H9 (cell line): ENCODE results near the gene ARHGEF7. TPM values are rescaled to one million over a fixed set of nuclear protein-coding genes. Genes with fewer than 3 reads are reported as not detected.

Source experiments
- DNase-seq: peaks from one replicate; pipeline ENCODE4 v3.0.0-alpha.2; 2017
- H2AFZ ChIP-seq: one replicate; pipeline ENCODE4 v1.6.1; 2013; ENCODE audit warnings: mild to moderate bottlenecking, low read length, control low read depth, moderate library complexity
- H2AK5ac ChIP-seq: 2 replicates; pipeline ENCODE4 v1.6.1; 2013; ENCODE audit warnings: low read length, control low read depth, mixed read lengths; ENCODE audit not compliant: insufficient read length
- H2BK120ac ChIP-seq: one replicate; pipeline ENCODE4 v1.6.1; 2013; ENCODE audit warnings: low read depth, mild to moderate bottlenecking, low read length, control low read depth, inconsistent platforms; ENCODE audit not compliant: poor library complexity, severe bottlenecking
- H2BK12ac ChIP-seq: 2 replicates; pipeline ENCODE4 v1.6.1; 2013; ENCODE audit warnings: low read length, control low read depth, mixed read lengths, low read depth; ENCODE audit not compliant: insufficient read length
- H2BK15ac ChIP-seq: 2 replicates; pipeline ENCODE4 v1.6.1; 2013; ENCODE audit warnings: low read depth, low read length, control low read depth
- H2BK20ac ChIP-seq: one replicate; pipeline ENCODE4 v1.6.1; 2013; ENCODE audit warnings: low read depth, mild to moderate bottlenecking, low read length, control low read depth, inconsistent platforms; ENCODE audit not compliant: poor library complexity, severe bottlenecking
- H2BK5ac ChIP-seq: 2 replicates; pipeline ENCODE4 v1.6.1; 2013; ENCODE audit warnings: low read length, control low read depth, mixed read lengths; ENCODE audit not compliant: insufficient read length
- H3K14ac ChIP-seq: 2 replicates; pipeline ENCODE4 v1.6.1; 2013; ENCODE audit warnings: low read length, control low read depth; ENCODE audit not compliant: insufficient read depth
- H3K18ac ChIP-seq: 2 replicates; pipeline ENCODE4 v1.6.1; 2013; ENCODE audit warnings: low read depth, mild to moderate bottlenecking, mixed read lengths, low read length, control low read depth; ENCODE audit not compliant: insufficient read length
- H3K23ac ChIP-seq: 2 replicates; pipeline ENCODE4 v1.6.1; 2013; ENCODE audit warnings: low read length, control low read depth, mixed read lengths, low read depth; ENCODE audit not compliant: insufficient read length
- H3K23me2 ChIP-seq: 2 replicates; pipeline ENCODE4 v1.6.1; 2013; ENCODE audit warnings: low read depth, mild to moderate bottlenecking, mixed read lengths, low read length, control low read depth; ENCODE audit not compliant: insufficient read length, poor library complexity, severe bottlenecking
- H3K27ac ChIP-seq: 2 replicates; pipeline ENCODE4 v1.5.1; 2013; ENCODE audit warnings: low read length, control low read depth, mixed read lengths, low read depth; ENCODE audit not compliant: insufficient read length
- H3K27me3 ChIP-seq: 2 replicates; pipeline ENCODE4 v1.6.1; 2013; ENCODE audit warnings: low read length, control low read depth, inconsistent platforms; ENCODE audit not compliant: insufficient read depth
- H3K4ac ChIP-seq: 2 replicates; pipeline ENCODE4 v1.6.1; 2013; ENCODE audit warnings: low read depth, mild to moderate bottlenecking, control low read depth, inconsistent platforms, low read length, moderate library complexity
- H3K4me1 ChIP-seq: 2 replicates; pipeline ENCODE4 v1.6.1; 2013; ENCODE audit warnings: low read length, control low read depth, inconsistent platforms; ENCODE audit not compliant: insufficient read depth
- H3K4me2 ChIP-seq: 2 replicates; pipeline ENCODE4 v1.6.1; 2013; ENCODE audit warnings: low read length, control low read depth, mixed read lengths; ENCODE audit not compliant: insufficient read length, insufficient read depth
- H3K56ac ChIP-seq: 2 replicates; pipeline ENCODE4 v1.6.1; 2013; ENCODE audit warnings: low read depth, mild to moderate bottlenecking, mixed read lengths, low read length, control low read depth; ENCODE audit not compliant: insufficient read length
- H3K79me1 ChIP-seq: 2 replicates; pipeline ENCODE4 v1.6.1; 2013; ENCODE audit warnings: low read depth, mild to moderate bottlenecking, moderate library complexity, low read length, control low read depth, inconsistent platforms; ENCODE audit not compliant: insufficient read depth, poor library complexity, severe bottlenecking
- H3K79me2 ChIP-seq: 2 replicates; pipeline ENCODE4 v1.6.1; 2013; ENCODE audit warnings: low read length, control low read depth, inconsistent platforms; ENCODE audit not compliant: insufficient read depth
- H3K9ac ChIP-seq: 2 replicates; pipeline ENCODE4 v1.6.1; 2013; ENCODE audit warnings: low read length, control low read depth, mixed read lengths; ENCODE audit not compliant: insufficient read length; ENCODE audit errors: extremely low read depth
- H3K9me3 ChIP-seq: one replicate; pipeline ENCODE4 v1.6.1; 2013; ENCODE audit warnings: low read depth, low read length, inconsistent platforms; ENCODE audit not compliant: control insufficient read depth
- H3T11ph ChIP-seq: one replicate; pipeline ENCODE4 v1.6.1; 2013; ENCODE audit warnings: mild to moderate bottlenecking, low read length, control low read depth, inconsistent platforms
- H4K20me1 ChIP-seq: one replicate; pipeline ENCODE4 v1.6.1; 2013; ENCODE audit not compliant: control insufficient read depth, insufficient read length, insufficient read depth
- H4K5ac ChIP-seq: 2 replicates; pipeline ENCODE4 v1.6.1; 2013; ENCODE audit warnings: low read depth, mild to moderate bottlenecking, mixed read lengths, low read length, control low read depth; ENCODE audit not compliant: insufficient read length
- H4K8ac ChIP-seq: replicated peaks from 2 replicates; pipeline ENCODE4 v1.6.1; 2013; ENCODE audit warnings: low read length, control low read depth, mixed read lengths, low read depth; ENCODE audit not compliant: insufficient read length
- H4K91ac ChIP-seq: 2 replicates; pipeline ENCODE4 v1.6.1; 2013; ENCODE audit warnings: low read depth, mild to moderate bottlenecking, moderate library complexity, mixed read lengths, low read length, control low read depth; ENCODE audit not compliant: insufficient read length
- H3K27ac Mint-ChIP-seq, 3 experiments: 2 replicates in 2 of 3; 3 replicates in 1 of 3; pipeline ENCODE4 v1.8.0; 2020 to 2021; ENCODE audit warnings: mixed read lengths in 3 of 3, mild to moderate bottlenecking in 1 of 3, moderate library complexity in 1 of 3
- H3K27me3 Mint-ChIP-seq: 2 replicates; pipeline ENCODE4 v1.8.0; 2021; ENCODE audit warnings: low read depth, mild to moderate bottlenecking, moderate library complexity, mixed read lengths
- H3K36me3 Mint-ChIP-seq, 3 experiments: 2 replicates in 2 of 3; 3 replicates in 1 of 3; pipeline ENCODE4 v1.8.0; 2020 to 2021; ENCODE audit warnings: low read depth in 3 of 3, mixed read lengths in 3 of 3; ENCODE audit not compliant: insufficient read depth in 1 of 3
- H3K4me1 Mint-ChIP-seq, 2 experiments: 2 replicates each; pipeline ENCODE4 v1.8.0; 2020; ENCODE audit warnings: mixed read lengths in 2 of 2
- H3K4me3 Mint-ChIP-seq, 2 experiments: 2 replicates in 1 of 2; 3 replicates in 1 of 2; pipeline ENCODE4 v1.8.0; 2020 to 2021; ENCODE audit warnings: mild to moderate bottlenecking in 2 of 2, mixed read lengths in 2 of 2, moderate library complexity in 1 of 2
- H3K9me3 Mint-ChIP-seq, 2 experiments: 2 replicates in 1 of 2; 3 replicates in 1 of 2; pipeline ENCODE4 v1.8.0; 2020; ENCODE audit warnings: mild to moderate bottlenecking in 2 of 2, mixed read lengths in 2 of 2, moderate library complexity in 1 of 2
- CTCF ChIP-seq: fragments of 200-600 bp; sonication (generic); conservative IDR thresholded peaks from 3 replicates; pipeline ENCODE4 v1.8.0; 2021; ENCODE audit warnings: antibody characterized with exemption, mild to moderate bottlenecking
- WGBS: extraction: QIAGEN DNeasy Blood & Tissue Kit; methylation state at CpG from one replicate; pipeline ENCODE4 v1.1.7; 2013; ENCODE audit warnings: missing lambda C conversion rate, low lambda C conversion rate, mixed read lengths; ENCODE audit not compliant: insufficient read length; ENCODE audit errors: extremely low coverage; 5-methylcytosine and 5-hydroxymethylcytosine counted together
- total RNA-seq: library from RNA; stranded (reverse); gene quantifications from 2 replicates; pipeline ENCODE4 v1.2.1, GENCODE V29; 2021

The ARHGEF7 gene
- total RNA-seq, 1 experiment from 2014 or later, result 51.9 TPM

- Histone ChIP-seq H3K4me1 (no peaks in the 10 kb centered on the region), H4K5ac (no peak overlapping the region), H2BK20ac (no peak overlapping the region), H4K20me1 (peaks cover 2% of the 10 kb centered on the region), H3K27me3 (no peaks in the 10 kb centered on the region), H3K9ac (no peak overlapping the region), H3K27ac (no peak overlapping the region), H2AFZ (no peak overlapping the region), H4K91ac (no peak overlapping the region), H3T11ph (no peak overlapping the region), H3K79me1 (peaks cover 9% of the 10 kb centered on the region), H4K8ac (no peak overlapping the region), H2AK5ac (no peak overlapping the region), H2BK12ac (no peak overlapping the region), H2BK120ac (no peak overlapping the region), H3K18ac (no peak overlapping the region), H2BK5ac (no peak overlapping the region), H3K9me3 (no peaks in the 10 kb centered on the region), H3K56ac (no peak overlapping the region), H3K4me2 (no peak overlapping the region), H3K79me2 (peaks cover 32% of the 10 kb centered on the region; the same call in 1 of the 2 replicates), H3K14ac (no peak overlapping the region), H2BK15ac (no peak overlapping the region), H3K23ac (no peak overlapping the region), H3K4ac (no peak overlapping the region), H3K23me2 (no peaks in the 10 kb centered on the region)
- H3K4me1 Mint-ChIP-seq, result peaks cover 9 to 14% of the 10 kb centered on the region in 2 experiments
- WGBS, result no CpG with 5 or more reads among the region's 14 CpGs
- no peak overlapping the region for H3K4me3 Mint-ChIP-seq
- H3K36me3 Mint-ChIP-seq, result peaks cover 5 to 10% (median 6%) of the 10 kb centered on the region in 3 experiments
- no peak for TF ChIP-seq CTCF
- H3K9me3 Mint-ChIP-seq, result no peaks in the 10 kb centered on the region
- peak overlapping the region in 2 of 3 experiments; percentile 31 to 46; a peak in 3 of 7 replicates for H3K27ac Mint-ChIP-seq
- H3K27me3 Mint-ChIP-seq, result no peaks in the 10 kb centered on the region
- DNase-seq, result no peak
These were observed 62.1 kb downstream of the ARHGEF7 start for GRCh38 chr13:111177081-111177711.
